Body of pancreas (tissue), 4 donors: ENCODE data around the gene MEF2D.

Experiments used
- CTCF ChIP-seq, 7 experiments: fragments of 450-650 bp in 4 of 7; fragments of 200-600 bp in 3 of 7; sonication (generic) in 3 of 7; IDR thresholded peaks; one replicate each; pipeline ENCODE4 v1.5.1; 2016 to 2019; ENCODE audit warnings: antibody characterized with exemption in 7 of 7
- POLR2A ChIP-seq, 3 donors: fragments of 450-650 bp; IDR thresholded peaks; one replicate each; pipeline ENCODE4 v1.6.1; 2016; ENCODE audit warnings: antibody characterized with exemption in 3 of 3, mild to moderate bottlenecking in 2 of 3

- TF ChIP-seq CTCF (IDR thresholded peaks at IDR 0.05): no peak
- TF ChIP-seq POLR2A (IDR thresholded peaks at IDR 0.05): no peak
Observed at GRCh38 chr1:156513185-156513584, 12.6 kb upstream of the MEF2D start.
